Hematopoietic multipotent progenitor cell (in vitro differentiated cells): ENCODE measurements around the gene CYP46A1. TPM values are rescaled to one million over a fixed set of nuclear protein-coding genes. Genes with fewer than 3 reads are reported as not detected.

Experiments used
- DNase-seq, 3 donors: peaks; one replicate each; pipeline ENCODE4 v3.0.0-alpha.2; 2011 to 2015; ENCODE audit warnings: low read depth in 2 of 3, low spot score in 2 of 3
- total RNA-seq: library from RNA; depleted of rRNA; stranded (reverse); fragments of >200 nt; gene quantifications from one replicate; pipeline ENCODE4 v1.2.3, GENCODE V29; 2012

The CYP46A1 gene
- total RNA-seq, 1 donor = not detected

DNA sequence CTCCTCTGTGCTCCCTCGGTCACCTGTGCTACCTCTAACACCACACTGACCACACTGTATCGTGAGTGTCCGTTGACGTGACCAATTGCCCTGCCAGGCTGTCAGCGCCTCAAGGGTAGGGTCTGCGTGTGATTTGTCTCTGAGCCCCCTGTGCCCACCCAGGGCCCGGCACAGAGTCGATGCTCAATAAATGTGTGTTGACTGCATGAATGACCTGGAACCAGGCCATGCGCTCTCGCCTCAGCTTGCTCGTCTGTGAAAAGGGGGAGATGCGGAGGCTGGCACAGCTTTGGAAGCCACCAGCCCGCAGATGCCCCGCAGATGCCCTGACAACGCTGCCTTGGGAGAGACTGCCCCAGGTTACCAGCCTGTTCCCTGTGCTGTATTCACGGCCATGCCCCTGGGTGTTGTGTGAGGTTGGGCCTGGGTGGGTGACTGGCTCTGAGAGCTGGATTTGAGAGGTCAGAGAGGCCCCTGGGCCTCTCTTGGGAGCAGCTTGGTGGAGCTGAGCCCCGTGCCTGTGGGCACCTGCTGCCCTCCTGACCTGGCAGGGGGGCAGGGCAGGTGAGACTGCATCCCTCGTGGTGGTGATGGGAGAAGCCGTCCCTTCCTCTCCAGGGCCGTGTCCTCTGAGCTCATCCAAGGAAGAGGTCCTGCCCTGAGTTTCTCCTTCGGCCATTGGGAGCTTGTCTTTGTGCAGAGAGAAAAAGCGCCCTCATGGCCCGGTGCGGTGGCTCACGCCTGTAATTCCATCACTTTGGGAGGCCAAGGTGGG, 43.2 kb downstream of the CYP46A1 start:
- DNase-seq = no peak

DNA sequence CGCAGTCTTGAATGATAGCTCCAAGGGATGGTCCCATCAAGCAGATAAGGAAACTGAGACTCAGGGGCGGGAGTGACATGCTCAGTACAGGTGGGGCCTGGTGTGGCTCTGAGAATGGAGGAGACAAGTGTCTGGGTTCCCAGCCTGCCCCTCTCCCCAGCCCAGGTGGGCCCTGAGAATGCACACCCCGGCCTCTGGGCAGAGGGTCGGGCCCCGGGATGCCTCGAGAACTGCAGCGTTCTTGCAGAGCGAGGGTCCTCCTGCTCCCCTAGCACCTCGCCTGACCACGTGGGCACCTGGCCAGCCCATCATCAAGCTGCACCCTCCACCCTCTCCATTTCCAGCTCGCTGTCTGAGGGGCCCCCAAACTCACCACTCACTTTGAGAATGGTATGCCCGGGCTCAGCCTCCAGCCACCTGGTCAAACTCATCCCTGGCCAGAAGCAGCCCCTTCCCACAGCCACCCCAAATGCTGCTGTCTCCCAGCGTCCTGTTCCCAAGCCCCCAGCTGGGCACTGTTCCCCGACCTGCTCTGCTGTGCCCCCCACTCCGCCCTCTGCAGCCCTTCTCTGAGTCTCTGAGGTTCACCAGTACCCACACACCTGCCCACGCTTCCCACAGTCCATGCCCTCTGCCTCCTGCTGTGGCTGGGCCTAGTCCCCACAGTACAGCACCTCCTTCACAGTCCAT, 44.3 kb downstream of the CYP46A1 start:
- DNase-seq = no peak

DNA sequence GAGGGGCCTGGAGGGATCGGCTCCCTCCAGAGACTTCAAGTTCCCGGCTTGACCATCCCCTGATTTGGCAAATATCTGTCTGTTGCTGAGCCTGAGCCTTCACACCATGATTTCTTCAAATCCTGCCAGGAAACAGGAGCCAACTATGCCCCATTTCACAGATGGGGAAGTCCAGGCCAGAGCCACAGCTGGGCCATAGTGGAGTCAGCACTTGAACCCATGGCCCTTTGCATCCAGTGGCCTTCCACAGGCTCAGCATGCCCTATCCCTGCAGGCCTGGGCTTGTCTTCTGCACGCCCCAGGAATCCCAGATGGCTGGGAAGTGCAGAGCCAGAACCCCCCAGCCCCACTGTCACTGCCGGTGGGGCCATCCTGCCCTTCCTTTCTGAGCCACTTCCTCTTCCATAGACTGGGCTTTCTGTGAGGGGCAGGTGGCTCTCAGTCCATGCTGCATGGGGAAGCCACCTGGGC, 44.9 kb downstream of the CYP46A1 start:
- no peak for DNase-seq

DNA sequence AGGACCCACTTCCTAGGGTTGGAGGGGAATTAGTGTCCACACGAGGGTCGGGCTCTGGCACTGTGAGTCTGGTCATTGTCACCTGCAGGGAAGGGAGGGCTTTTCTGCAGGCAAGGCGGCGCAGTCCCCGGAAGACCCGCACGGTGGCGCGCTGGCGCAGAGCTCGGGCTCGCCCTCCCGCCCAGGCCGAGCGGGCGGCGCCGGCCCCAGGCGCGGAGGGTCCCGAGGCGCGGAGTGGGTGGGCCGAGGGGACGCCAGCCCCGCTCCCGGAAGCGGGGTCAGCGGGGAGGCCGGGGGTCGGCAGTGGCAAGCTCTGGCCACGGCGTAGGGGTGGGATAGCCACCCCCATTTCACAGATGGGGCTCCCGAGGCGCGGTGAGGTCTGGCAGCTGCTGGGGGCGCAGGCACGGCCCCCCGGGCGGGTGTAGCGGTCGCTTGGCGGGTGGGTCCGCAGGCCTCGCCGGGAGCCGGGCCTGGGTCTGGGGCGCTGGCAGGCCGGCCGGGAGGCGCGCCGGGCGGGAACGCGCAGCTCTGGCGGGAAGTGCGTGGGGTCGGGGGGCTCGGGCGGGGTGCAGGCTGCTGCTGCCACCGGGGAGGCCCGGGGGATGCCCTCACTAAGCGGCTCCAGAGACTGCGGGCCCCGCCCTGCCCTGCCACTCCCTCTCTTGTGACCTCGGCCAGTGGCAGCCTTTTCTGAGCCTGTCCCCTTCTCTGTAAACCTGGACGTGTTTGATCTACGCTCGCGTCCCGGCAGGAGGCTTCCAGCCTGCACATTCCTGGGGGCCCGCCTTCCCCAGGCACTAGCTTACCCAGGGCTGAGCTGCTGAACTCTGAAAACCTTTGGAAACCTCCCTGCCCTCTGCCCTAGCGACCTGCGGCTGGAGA, 46.1 kb downstream of the CYP46A1 start:
- DNase-seq = peak; percentile 26 to 51 (median 45)

DNA sequence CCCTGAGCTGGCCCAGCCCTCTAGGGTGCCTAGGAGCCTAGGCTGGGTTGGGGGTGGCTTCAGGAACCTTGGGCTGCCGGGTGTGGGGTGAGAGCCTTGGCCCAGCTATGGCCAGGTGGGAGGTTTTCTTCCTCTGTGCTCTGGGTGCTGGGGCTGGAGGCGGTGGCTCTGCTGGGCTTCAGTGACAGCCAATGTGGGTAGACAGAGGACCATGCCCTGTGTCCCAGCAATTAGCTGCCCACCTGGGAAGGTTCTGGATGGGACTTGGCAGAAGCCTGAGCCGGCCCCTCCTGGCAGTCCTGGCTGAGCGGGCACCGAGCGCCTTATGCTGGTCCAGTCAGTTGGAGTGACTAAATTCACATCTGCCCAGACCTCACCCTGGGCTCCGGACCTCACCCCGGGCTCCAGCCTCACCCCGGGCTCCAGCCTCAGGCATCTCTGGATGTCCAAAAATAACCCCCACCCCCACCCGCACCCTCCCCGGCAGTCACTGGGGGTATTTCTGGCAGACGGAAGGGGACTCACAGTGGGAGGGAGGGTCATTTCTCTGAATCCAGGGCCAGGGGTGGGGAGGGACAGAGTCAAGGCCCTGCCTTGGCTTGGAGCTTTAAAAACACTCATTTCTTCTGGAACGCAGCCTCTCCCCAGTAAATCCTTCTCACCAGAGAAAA, 46.9 kb downstream of the CYP46A1 start:
- no peak for DNase-seq

DNA sequence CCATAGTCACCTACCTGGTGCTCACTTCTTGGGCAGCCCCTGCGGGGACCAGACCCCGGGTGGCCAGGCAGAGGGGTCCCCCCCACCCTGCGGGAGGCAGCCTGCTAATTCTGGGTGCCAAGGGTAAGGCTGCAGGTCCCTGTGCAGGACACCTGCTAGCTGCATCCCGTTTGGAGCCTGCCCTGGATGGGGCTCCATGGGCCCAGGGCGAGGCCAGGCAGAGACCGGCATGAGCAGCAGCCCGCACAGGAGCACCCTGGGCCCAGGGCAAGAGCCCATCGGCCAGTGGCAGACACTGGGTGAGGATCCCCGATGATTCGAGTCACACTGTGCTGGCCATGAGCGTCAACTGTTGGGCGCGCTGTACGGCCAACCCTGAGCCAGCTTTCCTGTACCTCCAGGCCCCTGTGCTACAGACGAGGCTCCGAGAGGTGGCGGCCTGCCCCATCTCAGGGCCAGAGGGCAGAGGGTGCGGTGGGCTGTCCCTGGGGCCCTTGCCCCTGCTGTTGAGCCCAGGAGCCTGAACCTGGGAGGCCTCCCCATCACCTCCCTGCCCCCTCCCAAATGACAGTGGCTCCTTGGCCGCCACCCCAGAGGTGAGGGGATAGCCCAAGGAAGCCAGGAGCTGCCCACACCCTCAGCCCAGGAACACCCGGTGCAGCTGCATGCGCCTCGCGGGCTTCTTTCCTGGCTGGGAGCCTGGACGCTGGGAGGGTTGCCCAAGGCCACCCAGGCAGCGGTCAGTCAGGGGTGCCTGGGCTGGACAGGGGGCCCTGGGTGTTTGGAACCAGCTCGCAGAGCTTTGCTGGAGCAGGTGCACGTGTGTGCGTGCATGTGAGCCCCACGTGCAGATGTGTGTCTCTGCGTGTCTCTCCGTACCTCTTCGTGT, 47.7 kb downstream of the CYP46A1 start:
- no peak for DNase-seq

DNA sequence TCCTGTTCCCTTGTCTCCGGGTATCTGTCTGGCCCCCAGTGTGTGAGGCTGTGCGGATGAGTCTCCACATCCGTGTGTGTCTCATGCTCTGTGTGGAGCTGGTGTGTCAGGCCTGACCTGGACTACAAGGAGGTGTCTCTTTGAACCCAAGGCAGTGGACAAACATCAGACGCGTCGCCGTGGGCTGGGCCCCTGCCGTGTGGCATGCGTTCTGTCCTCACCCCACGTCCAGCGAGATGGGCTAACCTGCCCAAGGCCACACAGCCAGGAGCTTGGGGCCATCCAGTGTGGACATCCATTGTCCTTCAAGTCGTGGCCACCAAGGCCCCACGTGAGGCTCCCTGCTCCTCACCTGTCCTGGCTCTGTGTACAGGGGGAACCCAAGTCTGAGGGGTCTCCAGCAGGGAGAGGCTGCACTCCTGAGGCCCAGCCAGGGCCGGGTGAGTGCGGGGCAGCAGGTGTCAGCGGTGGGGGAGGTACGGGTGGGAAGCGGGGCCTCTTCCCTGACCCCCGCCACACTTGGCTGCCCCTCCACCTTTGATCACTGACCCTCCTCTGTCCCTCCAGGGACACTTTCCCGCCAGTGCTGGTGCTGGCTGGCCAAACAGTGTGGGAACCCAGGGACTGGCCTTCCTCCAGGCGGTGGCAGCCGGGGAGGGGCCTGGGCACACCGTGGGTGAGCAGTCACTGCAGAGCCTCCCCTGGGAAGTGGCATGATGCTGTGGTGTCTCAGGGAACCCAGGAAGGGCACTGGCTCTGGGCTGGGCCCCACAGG, 48.5 kb downstream of the CYP46A1 start:
- DNase-seq = no peak

DNA sequence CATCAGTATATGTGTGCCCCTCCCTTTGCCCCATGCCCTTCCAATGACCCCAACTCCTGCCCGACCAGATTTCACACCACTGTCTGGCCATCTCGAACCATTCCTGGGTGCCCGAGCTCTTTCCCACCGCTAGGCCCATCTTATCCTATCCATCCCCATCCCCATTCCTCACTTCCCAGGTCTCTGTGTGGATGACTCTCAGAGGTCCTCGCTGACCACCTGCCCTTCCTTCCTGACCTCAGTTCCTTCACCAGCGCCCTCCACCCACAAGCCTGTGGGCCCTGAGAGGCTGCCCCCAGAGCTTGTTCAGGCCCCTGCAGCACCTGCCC, 49.1 kb downstream of the CYP46A1 start:
- DNase-seq = no peak

DNA sequence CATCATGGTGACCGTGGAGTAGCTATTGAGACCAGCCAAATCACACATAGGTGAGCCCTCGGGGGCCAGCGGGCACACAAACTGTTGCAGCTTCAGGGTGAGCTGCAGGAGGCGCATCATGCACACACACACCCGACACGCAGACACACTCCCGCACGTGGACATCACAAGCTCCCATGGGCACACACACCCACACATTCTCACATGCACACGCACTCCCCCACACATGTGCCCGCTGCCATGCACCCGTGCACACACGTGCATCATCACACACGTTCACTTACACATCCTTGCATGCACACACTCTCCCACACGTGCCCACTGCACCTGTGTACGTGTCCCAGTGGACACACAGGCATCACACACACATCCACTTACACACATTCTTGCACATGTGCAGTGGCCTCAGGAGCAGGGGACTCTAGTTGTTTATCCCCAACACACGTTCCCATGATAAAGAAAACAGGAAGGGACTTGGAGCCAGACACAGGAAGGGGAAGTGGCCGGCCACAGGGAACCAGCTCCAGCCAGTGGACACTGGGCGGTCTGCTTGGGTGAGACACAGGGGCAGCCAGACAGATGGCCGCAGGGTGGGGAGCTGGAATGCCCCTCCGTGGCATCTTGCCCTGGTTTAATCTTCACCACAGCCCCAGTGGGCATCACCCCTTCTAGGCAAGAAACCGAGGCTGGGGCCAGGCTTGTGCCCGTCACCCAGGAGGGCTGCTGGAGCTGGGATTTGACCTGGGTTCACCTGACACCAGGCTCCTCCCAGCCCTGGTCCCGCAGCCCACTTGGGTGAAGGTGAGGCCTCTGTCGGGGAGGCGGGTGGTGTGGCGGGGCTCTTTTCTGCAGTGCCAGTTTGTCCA, 49.7 kb downstream of the CYP46A1 start:
- no peak for DNase-seq

DNA sequence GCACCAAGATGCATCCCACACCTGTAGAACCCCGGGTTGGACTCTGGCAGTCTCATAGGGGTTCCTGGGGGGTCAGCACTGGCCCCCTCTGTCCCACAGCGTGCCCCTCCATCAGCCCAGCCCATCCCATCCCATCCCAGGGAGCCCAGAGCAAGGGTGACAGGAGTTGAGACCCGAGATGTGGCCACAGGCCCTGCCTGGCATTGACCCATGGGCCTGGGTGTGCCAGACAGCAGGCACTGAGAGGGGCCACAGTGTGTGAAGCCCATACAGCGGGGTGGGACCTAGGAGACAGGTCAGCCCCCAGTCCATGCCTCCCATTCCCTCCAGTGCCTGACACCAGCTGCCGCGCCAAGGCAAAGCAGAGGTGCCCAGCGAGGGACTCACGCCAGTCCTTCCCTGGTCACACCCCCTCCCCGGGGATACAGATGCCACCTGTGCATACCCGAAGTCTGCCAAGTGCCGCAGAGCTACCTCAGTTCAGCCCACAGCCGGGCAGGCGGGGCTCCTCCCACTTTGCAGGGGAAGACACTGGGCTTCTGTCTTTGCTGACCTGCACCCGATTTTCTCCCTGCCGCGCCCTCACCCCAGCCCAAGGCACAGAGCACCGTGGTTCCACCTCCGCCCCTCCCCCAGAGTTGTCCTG, 50.4 kb downstream of the CYP46A1 start:
- no peak for DNase-seq

DNA sequence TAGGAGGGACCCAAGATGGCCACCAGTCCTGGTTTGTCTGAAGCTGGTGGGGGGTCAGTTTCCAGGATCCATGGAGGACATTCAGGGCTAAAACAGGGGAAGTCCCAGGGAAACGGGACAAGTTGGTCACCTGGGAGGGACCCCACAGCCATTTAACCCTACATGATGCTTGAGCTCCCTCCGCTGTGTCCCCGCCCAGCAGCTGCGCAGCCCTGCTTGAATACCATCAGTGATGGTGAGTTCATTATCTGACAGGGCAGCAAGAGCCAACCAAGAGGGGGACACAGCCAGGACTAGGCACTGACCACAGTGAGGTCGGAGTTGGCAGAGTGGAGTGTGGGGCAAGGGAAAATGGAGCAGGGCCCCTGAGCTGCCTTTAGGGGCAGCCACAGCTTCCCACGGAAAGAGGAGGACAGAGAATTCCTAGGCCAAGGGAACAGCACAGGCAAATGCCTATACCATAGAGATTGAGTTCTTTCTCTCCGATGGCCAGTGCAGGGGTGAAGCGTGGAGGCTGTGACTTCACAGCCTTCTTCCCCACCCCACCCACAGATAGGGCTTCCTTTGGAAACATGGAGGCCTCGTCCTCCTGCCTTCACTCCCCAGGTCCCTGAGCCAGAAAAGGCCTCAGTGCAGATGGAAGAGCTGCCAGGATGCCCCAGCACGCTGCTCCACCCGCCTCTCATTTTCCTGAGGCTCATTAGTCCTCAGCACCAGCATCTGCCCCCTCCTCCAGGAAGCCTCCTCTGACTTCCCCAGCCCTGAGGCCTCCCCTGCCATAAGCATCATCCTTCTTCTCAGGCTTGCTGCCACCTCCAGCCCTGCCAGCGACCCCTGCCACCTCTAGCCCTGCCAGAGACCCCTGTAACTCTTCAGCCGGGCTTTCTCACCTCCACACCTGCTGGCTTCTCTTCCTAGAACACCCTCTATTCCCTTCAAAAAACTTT, 51.4 kb downstream of the CYP46A1 start:
- DNase-seq = no peak

DNA sequence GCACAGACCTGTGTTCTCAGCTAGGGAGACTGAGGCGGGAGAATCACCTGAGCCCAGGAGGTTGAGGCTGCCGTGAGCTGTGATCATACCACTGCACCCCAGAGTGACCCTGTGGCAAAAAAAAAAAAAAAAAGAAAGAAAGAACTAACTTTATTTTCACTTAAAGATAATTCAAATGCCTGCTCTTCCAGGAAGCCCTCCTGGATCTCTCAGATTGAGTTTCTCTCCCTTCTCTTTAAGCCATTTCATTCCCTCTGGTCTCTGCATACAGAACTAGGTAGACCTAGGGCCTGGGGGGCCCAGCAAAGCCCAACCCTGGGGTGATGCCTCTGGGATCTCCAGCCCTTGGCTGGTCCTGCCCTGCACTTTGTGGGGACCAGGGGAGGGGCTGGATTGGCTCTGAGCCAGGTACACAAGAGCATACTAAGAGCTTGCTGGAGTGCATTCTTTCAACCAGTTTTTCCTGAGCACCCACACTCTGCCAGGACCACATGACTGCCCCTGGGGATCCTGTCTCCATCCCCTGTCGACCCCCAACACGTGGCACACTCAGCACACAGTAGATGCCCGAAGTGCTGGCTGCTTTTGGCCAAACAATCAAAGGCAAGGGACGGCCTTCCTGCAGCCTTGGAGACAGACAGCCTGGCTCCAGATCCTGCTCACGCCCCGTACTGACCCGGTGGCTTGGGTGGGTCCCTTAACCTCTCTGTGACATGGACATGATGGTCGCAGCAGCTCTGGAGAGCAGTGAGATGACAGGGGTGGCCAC, 52.7 kb downstream of the CYP46A1 start:
- DNase-seq = no peak

DNA sequence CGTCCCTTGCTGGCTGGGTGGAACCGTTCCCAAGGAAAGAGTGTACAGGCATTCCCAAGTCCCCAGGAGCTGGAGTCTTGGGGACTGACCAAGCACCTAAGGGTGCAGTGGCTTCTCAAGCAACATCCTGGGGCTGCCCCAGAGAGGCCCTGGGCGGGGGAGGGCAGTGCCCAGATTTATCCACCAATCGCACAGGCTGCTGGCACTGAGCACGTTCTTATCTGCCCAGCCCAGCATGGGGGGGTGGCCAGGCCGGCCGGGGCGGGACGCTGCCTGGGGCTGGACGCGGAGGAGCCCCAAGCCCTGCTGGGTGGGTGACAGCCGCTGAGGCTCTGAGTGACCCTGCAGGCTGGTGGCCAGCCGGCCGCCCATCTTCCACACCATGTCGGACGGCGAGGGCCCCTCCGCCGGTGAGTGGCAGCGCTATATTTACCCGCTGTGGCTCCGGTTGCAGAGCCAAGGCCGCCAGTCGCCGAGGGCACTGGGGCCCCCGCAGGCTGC, 53.4 kb downstream of the CYP46A1 start:
- DNase-seq = peak in 1 of 3 donors; percentile 38

DNA sequence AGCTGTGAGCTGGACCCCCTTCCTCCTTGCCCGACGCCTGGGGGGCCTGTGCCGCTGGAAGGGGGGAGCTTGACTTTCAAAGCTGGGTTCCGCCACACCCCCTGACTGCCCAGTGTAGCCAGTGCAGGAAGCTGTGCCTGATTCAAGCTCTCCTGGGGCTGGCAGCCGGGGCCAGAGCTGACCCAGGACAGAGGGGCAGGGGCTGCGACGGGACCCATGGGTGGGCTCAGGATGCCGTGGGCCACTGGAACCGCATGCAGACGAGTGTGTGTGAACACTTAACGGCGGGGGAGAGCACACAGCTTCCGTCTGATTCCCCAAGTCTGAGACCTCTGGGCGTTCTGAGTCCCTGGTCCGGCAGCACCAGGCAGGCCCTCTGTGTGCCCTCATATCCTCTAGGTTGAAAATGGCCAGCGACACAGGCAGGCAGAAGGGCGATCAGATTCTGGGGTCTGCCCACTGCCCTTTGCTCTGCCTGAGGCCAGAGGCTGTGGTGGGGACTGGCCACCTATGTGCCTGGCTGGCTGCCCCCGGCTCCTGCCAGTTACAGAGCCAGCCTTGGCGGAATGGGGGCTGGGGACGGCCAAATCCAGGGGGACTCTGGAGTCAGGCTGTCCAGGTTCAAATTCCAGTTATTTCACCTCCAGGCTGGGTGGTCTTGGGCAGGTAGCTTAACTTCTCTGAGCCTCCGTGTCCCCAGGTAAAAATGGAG, 54.0 kb downstream of the CYP46A1 start:
- no peak for DNase-seq

DNA sequence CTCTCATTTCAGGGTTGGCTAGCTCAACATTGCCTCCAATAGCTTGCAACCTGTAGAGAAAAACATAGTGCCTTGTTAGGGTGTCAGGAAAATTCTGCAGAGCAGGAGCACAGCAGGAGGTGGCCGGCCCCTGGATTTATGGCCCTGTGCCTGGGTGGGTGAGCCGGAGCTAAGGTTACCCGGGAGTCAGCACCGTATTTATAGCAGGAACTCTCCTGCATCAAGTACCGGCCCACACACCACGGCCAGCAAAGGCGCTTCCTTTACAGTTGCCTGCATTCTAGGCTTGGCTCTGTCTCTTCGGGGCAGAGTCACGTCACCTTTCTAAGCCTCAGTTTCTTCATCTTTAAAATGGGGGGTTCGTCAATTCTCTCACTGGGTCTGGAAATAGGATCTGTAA, 56.3 kb downstream of the CYP46A1 start:
- no peak for DNase-seq
